Endothelial cell of umbilical vein (primary cell): Measurements from ENCODE around the gene ZBP1. TPM values are rescaled to one million over a fixed set of nuclear protein-coding genes. Genes with fewer than 3 reads are reported as not detected.

Experiments used
- BruUV-seq: library from RNA; stranded (reverse); fragments of 400-500 nt; replicated peaks from 2 replicates; lab custom pipeline; 2021; lab: Mats Ljungman, UMichigan
- CTCF ChIA-PET: fragments of 300-600, 350-600 bp; sonication (Branson Sonifier 250); formaldehyde crosslinking; loops from one replicate; lab custom pipeline; 2021; ENCODE audit warnings: antibody characterized with exemption, inconsistent platforms; lab: Charles Lee
- POLR2A ChIA-PET: fragments of 300-600, 350-600 bp; sonication (Branson Sonifier 250); formaldehyde crosslinking; loops from one replicate; lab custom pipeline; 2021; ENCODE audit warnings: antibody characterized with exemption, inconsistent platforms; lab: Charles Lee
- DNase-seq: peaks from one replicate; pipeline ENCODE4 v3.0.0-alpha.2; 2011; ENCODE audit warnings: low read depth, low spot score
- FAIRE-seq: peaks from 2 replicates; lab custom pipeline; 2011; peaks lifted over from hg19 to GRCh38; lab: Jason Lieb, UNC
- H2AFZ ChIP-seq: 2 replicates; pipeline ENCODE4 v1.6.0; 2012; ENCODE audit warnings: low read depth, low read length, control low read depth, inconsistent platforms
- H3K27ac ChIP-seq: 2 replicates; pipeline ENCODE4 v1.5.1; 2011; ENCODE audit warnings: low read depth, mild to moderate bottlenecking, control low read depth, low read length, moderate library complexity; ENCODE audit not compliant: insufficient read depth
- H3K27me3 ChIP-seq, 2 experiments: 2 replicates each; pipeline versions ENCODE4 v1.6.0 to v1.6.1; 2011; ENCODE audit warnings: low read length in 2 of 2, mixed read lengths in 1 of 2; ENCODE audit not compliant: control insufficient read depth in 2 of 2, insufficient read depth in 2 of 2
- H3K36me3 ChIP-seq, 2 experiments: 2 replicates in 1 of 2; 3 replicates in 1 of 2; pipeline ENCODE4 v1.5.1; 2011; ENCODE audit warnings: low read length in 2 of 2, mild to moderate bottlenecking in 1 of 2, moderate library complexity in 1 of 2; ENCODE audit not compliant: control insufficient read depth in 2 of 2, insufficient read depth in 2 of 2; ENCODE audit errors: extremely low read depth in 1 of 2
- H3K4me1 ChIP-seq: 3 replicates; pipeline ENCODE4 v1.5.1; 2011; ENCODE audit warnings: mild to moderate bottlenecking, low read length; ENCODE audit not compliant: control insufficient read depth, insufficient read depth; ENCODE audit errors: extremely low read depth
- H3K4me2 ChIP-seq: 2 replicates; pipeline ENCODE4 v1.6.1; 2011; ENCODE audit warnings: low read length, control low read depth, mixed read lengths; ENCODE audit not compliant: insufficient read depth
- H3K4me3 ChIP-seq, 3 experiments: fragments of 200-600 bp in 1 of 3; sonication (generic), shearing (Covaris generic) in 1 of 3; replicated peaks in 1 of 3; 2 replicates each; pipeline ENCODE4 v1.5.1; 2011 to 2016; ENCODE audit warnings: control low read depth in 3 of 3, low read length in 3 of 3, mild to moderate bottlenecking in 2 of 3, inconsistent platforms in 1 of 3, low read depth in 1 of 3, moderate library complexity in 1 of 3; ENCODE audit not compliant: insufficient read depth in 1 of 3
- H3K79me2 ChIP-seq: 2 replicates; pipeline ENCODE4 v1.6.0; 2012; ENCODE audit warnings: low read length, inconsistent platforms; ENCODE audit not compliant: control insufficient read depth, insufficient read depth
- H3K9ac ChIP-seq: replicated peaks from 2 replicates; pipeline ENCODE3; 2011; ENCODE audit warnings: low read length, control low read depth; ENCODE audit not compliant: insufficient read depth; ENCODE audit errors: extremely low read depth
- H3K9me1 ChIP-seq: replicated peaks from 3 replicates; pipeline ENCODE4 v1.6.0; 2011; ENCODE audit warnings: mild to moderate bottlenecking, low read length; ENCODE audit not compliant: control insufficient read depth, insufficient read depth; ENCODE audit errors: extremely low read depth
- H3K9me3 ChIP-seq: replicated peaks from 2 replicates; pipeline ENCODE4 v1.5.1; 2012; ENCODE audit warnings: low read length, inconsistent platforms; ENCODE audit not compliant: control insufficient read depth, insufficient read depth
- H4K20me1 ChIP-seq: replicated peaks from 2 replicates; pipeline ENCODE3; 2011; ENCODE audit warnings: mild to moderate bottlenecking, low read length; ENCODE audit not compliant: control insufficient read depth, insufficient read depth; ENCODE audit errors: extremely low read depth
- EZH2 ChIP-seq: IDR thresholded peaks from 2 replicates; pipeline ENCODE4 v1.6.1; 2012; ENCODE audit warnings: borderline replicate concordance, low read depth, mild to moderate bottlenecking, moderate library complexity, low read length, inconsistent platforms; ENCODE audit not compliant: severe bottlenecking
- FOS ChIP-seq: IDR thresholded peaks from 2 replicates; pipeline ENCODE4 v1.6.1; 2011; ENCODE audit warnings: mild to moderate bottlenecking, low read length, moderate library complexity, borderline replicate concordance; ENCODE audit not compliant: insufficient read depth
- GATA2 ChIP-seq: IDR thresholded peaks from 2 replicates; pipeline ENCODE4 v1.7.0; 2011; ENCODE audit warnings: low read depth, mild to moderate bottlenecking, moderate library complexity, mixed read lengths, low read length; ENCODE audit not compliant: insufficient read length, insufficient read depth
- JUN ChIP-seq: IDR thresholded peaks from 2 replicates; pipeline ENCODE4 v1.6.1; 2011; ENCODE audit warnings: borderline replicate concordance, low read depth; ENCODE audit not compliant: insufficient read length, insufficient read depth
- MAX ChIP-seq: IDR thresholded peaks from 2 replicates; pipeline ENCODE4 v1.6.1; 2011; ENCODE audit not compliant: insufficient read depth, insufficient read length
- MYC ChIP-seq: IDR thresholded peaks from one replicate; pipeline ENCODE4 v1.6.1; 2011; ENCODE audit warnings: mild to moderate bottlenecking, low read depth, low read length
- POLR2A ChIP-seq: IDR thresholded peaks from 2 replicates; pipeline ENCODE4 v1.6.1; 2012; ENCODE audit warnings: low read depth, mild to moderate bottlenecking, control low read depth, low read length
- POLR2AphosphoS5 ChIP-seq: IDR thresholded peaks from 2 replicates; pipeline ENCODE4 v1.6.1; 2012; ENCODE audit warnings: low read depth, mild to moderate bottlenecking, control low read depth, low read length, moderate library complexity; ENCODE audit not compliant: insufficient read depth
- dilution Hi-C: fragments of 300-500 bp; cut with MboI; formaldehyde crosslinking; loops from one replicate; pipeline ENCODE4 v1.15.0; 2019; ENCODE audit warnings: low sequenced_read_pairs; ENCODE audit not compliant: extremely low pct_ligation_motif_present
- intact Hi-C: fragments of 100-400 bp; cut with micrococcal nuclease; formaldehyde crosslinking; loops from one replicate; pipeline ENCODE4 v1.10.0; 2022
- polyA plus RNA-seq, 4 experiments: library from polyadenylated mRNA; depleted of rRNA in 3 of 4; stranded (reverse) in 3 of 4; unstranded in 1 of 4; fragments of >200 nt; gene quantifications; 2 replicates each; pipeline versions ENCODE4 v1.2.1 to v1.2.3, GENCODE V29; 2011 to 2012; ENCODE audit warnings: missing spikeins in 1 of 4
- total RNA-seq: library from RNA; stranded (reverse); gene quantifications from 2 replicates; pipeline ENCODE4 v1.2.3, GENCODE V29; 2021
- TF ChIP-seq, protein P1 (sequence below), 2 donors: IDR thresholded peaks; 1 replicate in 1 of 2; 2 replicates in 1 of 2; pipeline ENCODE4 v1.5.1; 2011; ENCODE audit warnings: low read length in 2 of 2, mild to moderate bottlenecking in 2 of 2, moderate library complexity in 2 of 2, control low read depth in 1 of 2, inconsistent platforms in 1 of 2, low read depth in 1 of 2; ENCODE audit not compliant: insufficient read depth in 1 of 2; ENCODE audit errors: extremely low read depth in 1 of 2

ZBP1 gene
- total and polyA plus RNA-seq, 2 donors (not counting 3 experiments of a cell fraction or from before 2014, with no cell fraction given): not detected

GRCh38 chr20:57656252-57656820 lies 36.1 kb upstream of the ZBP1 start:
- DNase-seq (no peak), FAIRE-seq (no peak)
- no peaks in the 10 kb centered on the region for H3K4me1 ChIP-seq
- dilution Hi-C loops: no loop called here
- H4K20me1 ChIP-seq: no peaks in the 10 kb centered on the region
- peaks cover 5% of the 10 kb centered on the region for H3K79me2 ChIP-seq
- no peaks in the 10 kb centered on the region for H3K9me1 ChIP-seq
- H3K4me3 ChIP-seq: no peak overlapping the region
- no TSS peak for BruUV-seq
- no peaks in the 10 kb centered on the region for H3K9me3 ChIP-seq
- no peak overlapping the region for H3K9ac ChIP-seq
- intact Hi-C loops: loop anchor here (10.0 kb wide), 1 partner anchor 208 kb away; no protein-coding TSS in a partner anchor
- TF ChIP-seq EZH2: no peak
- peaks cover 3 to 23% of the 10 kb centered on the region in 2 experiments for H3K36me3 ChIP-seq
- H3K4me2 ChIP-seq: no peak overlapping the region
- POLR2A ChIA-PET: no interaction called here
- no peak overlapping the region for H3K27ac ChIP-seq
- CTCF ChIA-PET: interaction anchor here (1.7 to 4.5 kb wide), 3 partner anchors 32 to 524 kb away, joined by 8 to 89 read pairs (median 51); no protein-coding TSS in a partner anchor
- H3K27me3 ChIP-seq: no peaks in the 10 kb centered on the region
- H2AFZ ChIP-seq: no peak overlapping the region

- intact Hi-C loops: loop anchor here (10.0 kb wide), 1 partner anchor 209 kb away; no protein-coding TSS in a partner anchor
- H3K9me3 ChIP-seq: no peaks in the 10 kb centered on the region
- H3K4me1 ChIP-seq: no peaks in the 10 kb centered on the region
- H3K36me3 ChIP-seq: peaks cover 3 to 23% of the 10 kb centered on the region in 2 experiments
- H3K4me3 ChIP-seq: no peak overlapping the region
- no peaks in the 10 kb centered on the region for H3K27me3 ChIP-seq
- DNase-seq (no peak), FAIRE-seq (no peak)
- peaks cover under 1% of the 10 kb centered on the region for H3K79me2 ChIP-seq
- BruUV-seq: no TSS peak
- H4K20me1 ChIP-seq: no peaks in the 10 kb centered on the region
- H2AFZ ChIP-seq: no peak overlapping the region
- H3K9me1 ChIP-seq: no peaks in the 10 kb centered on the region
- no peak overlapping the region for H3K9ac ChIP-seq
- dilution Hi-C loops: no loop called here
- no peak overlapping the region for H3K4me2 ChIP-seq
- ChIA-PET CTCF (interaction anchor here (0.7 to 4.5 kb wide), 6 partner anchors 32 to 555 kb away, joined by 3 to 89 read pairs (median 6); no protein-coding TSS in a partner anchor), POLR2A (no interaction called here)
- TF ChIP-seq JUN (no peak), MYC (no peak), MAX (no peak), FOS (no peak), EZH2 (no peak), GATA2 (no peak), POLR2AphosphoS5 (no peak), POLR2A (no peak)
- TF ChIP-seq, protein P1, sequence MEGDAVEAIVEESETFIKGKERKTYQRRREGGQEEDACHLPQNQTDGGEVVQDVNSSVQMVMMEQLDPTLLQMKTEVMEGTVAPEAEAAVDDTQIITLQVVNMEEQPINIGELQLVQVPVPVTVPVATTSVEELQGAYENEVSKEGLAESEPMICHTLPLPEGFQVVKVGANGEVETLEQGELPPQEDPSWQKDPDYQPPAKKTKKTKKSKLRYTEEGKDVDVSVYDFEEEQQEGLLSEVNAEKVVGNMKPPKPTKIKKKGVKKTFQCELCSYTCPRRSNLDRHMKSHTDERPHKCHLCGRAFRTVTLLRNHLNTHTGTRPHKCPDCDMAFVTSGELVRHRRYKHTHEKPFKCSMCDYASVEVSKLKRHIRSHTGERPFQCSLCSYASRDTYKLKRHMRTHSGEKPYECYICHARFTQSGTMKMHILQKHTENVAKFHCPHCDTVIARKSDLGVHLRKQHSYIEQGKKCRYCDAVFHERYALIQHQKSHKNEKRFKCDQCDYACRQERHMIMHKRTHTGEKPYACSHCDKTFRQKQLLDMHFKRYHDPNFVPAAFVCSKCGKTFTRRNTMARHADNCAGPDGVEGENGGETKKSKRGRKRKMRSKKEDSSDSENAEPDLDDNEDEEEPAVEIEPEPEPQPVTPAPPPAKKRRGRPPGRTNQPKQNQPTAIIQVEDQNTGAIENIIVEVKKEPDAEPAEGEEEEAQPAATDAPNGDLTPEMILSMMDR (IDR thresholded peaks at IDR 0.05; ENCODE audit: extremely low read depth in 1 of 2, insufficient read depth in 1 of 2, low read depth in 1 of 2, low read length in 2 of 2): no peak
- H3K27ac ChIP-seq: no peak overlapping the region
Observed at GRCh38 chr20:57655809-57656155, 35.6 kb upstream of the ZBP1 start.
